Panc1 (cell line): ENCODE results near the gene CCNL2. TPM values are rescaled to one million over a fixed set of nuclear protein-coding genes. Genes with fewer than 3 reads are reported as not detected.
"Not testable (repeated sequence)": the region's sequence is repeated elsewhere in the genome, so short reads cannot be mapped to it uniquely, and the experiment has no call there.

Source experiments
- ATAC-seq: fragments of 200-7000 bp; cut with Tn5 transposase; 2 replicates; pipeline ENCODE4 v1.9.1; 2020; ENCODE audit warnings: mild to moderate bottlenecking, moderate library complexity
- BruUV-seq: library from RNA; stranded (reverse); fragments of 400-500 nt; replicated peaks from 2 replicates; lab custom pipeline; 2021; lab: Mats Ljungman, UMichigan
- CTCF ChIA-PET: fragments of 300-600 bp; sonication (Branson Sonifier 250); formaldehyde crosslinking; loops from one replicate; lab custom pipeline; 2022; ENCODE audit warnings: antibody characterized with exemption; lab: Charles Lee
- POLR2A ChIA-PET: fragments of 300-600 bp; sonication (Branson Sonifier 250); formaldehyde crosslinking; loops from one replicate; lab custom pipeline; 2022; ENCODE audit warnings: antibody characterized with exemption; lab: Charles Lee
- DNase-seq: peaks from one replicate; pipeline ENCODE4 v3.0.0-alpha.2; 2010; ENCODE audit warnings: low read depth, low spot score
- H3K27ac ChIP-seq: 2 replicates; pipeline ENCODE4 v1.5.1; 2011; ENCODE audit warnings: mild to moderate bottlenecking, low read length, inconsistent platforms
- H3K27me3 ChIP-seq: fragments of 200-500 bp; sonication (Bioruptor generic); 2 replicates; pipeline ENCODE4 v1.6.0; 2014; ENCODE audit warnings: low read length, inconsistent platforms; ENCODE audit not compliant: control insufficient read depth, insufficient read depth
- H3K36me3 ChIP-seq: fragments of 200-500 bp; sonication (Bioruptor generic); 2 replicates; pipeline ENCODE4 v1.5.1; 2014; ENCODE audit warnings: inconsistent platforms, mild to moderate bottlenecking, low read length, moderate library complexity; ENCODE audit not compliant: control insufficient read depth, insufficient read depth
- H3K4me1 ChIP-seq: 2 replicates; pipeline ENCODE4 v1.5.1; 2011; ENCODE audit warnings: inconsistent platforms, mild to moderate bottlenecking, low read length, moderate library complexity; ENCODE audit not compliant: control insufficient read depth, insufficient read depth
- H3K4me3 ChIP-seq, 2 experiments: 2 replicates each; pipeline ENCODE4 v1.5.1; 2011 to 2012; ENCODE audit warnings: low read depth in 2 of 2, low read length in 2 of 2, mild to moderate bottlenecking in 2 of 2, inconsistent platforms in 1 of 2, moderate library complexity in 1 of 2
- H3K9me3 ChIP-seq: fragments of 200-500 bp; sonication (Bioruptor generic); 2 replicates; pipeline ENCODE4 v1.5.1; 2014; ENCODE audit warnings: low read depth, mild to moderate bottlenecking, inconsistent platforms, low read length, moderate library complexity; ENCODE audit not compliant: control insufficient read depth, insufficient read depth
- CTCF ChIP-seq: fragments of 450-650 bp; IDR thresholded peaks from 2 replicates; pipeline ENCODE4 v1.5.1; 2017; ENCODE audit warnings: mild to moderate bottlenecking
- POLR2AphosphoS5 ChIP-seq: IDR thresholded peaks from 2 replicates; pipeline ENCODE4 v1.6.1; 2012; ENCODE audit warnings: mild to moderate bottlenecking, low read depth, low read length, moderate library complexity
- REST ChIP-seq, 2 experiments: IDR thresholded peaks; 2 replicates each; pipeline ENCODE4 v1.6.1; 2011 to 2012; ENCODE audit warnings: low read depth in 2 of 2, control low read depth in 1 of 2, low read length in 1 of 2, mild to moderate bottlenecking in 1 of 2, moderate library complexity in 1 of 2; ENCODE audit not compliant: insufficient read depth in 1 of 2
- SIN3A ChIP-seq: IDR thresholded peaks from 2 replicates; pipeline ENCODE4 v1.6.1; 2012; ENCODE audit warnings: low read depth, mild to moderate bottlenecking, low read length, moderate library complexity, borderline replicate concordance; ENCODE audit not compliant: insufficient read depth
- TCF7L2 ChIP-seq: IDR thresholded peaks from 2 replicates; pipeline ENCODE4 v1.6.1; 2011; ENCODE audit warnings: mild to moderate bottlenecking, low read depth, low read length, inconsistent platforms
- in situ Hi-C: cut with HindIII; loops from 2 replicates; pipeline ENCODE4 v1.10.0; 2016; ENCODE audit warnings: low sequenced_read_pairs, low pct_unique_long_range_greater_than_20kb
- intact Hi-C: fragments of 100-400 bp; cut with micrococcal nuclease; formaldehyde crosslinking; loops from one replicate; pipeline ENCODE4 v1.10.0; 2022; ENCODE audit not compliant: unreplicated experiment
- total RNA-seq: library from RNA; stranded (reverse); gene quantifications from one replicate; pipeline ENCODE4 v1.2.1, GENCODE V29; 2021; ENCODE audit not compliant: unreplicated experiment

Gene CCNL2
- total RNA-seq, 1 experiment from 2014 or later: 297 TPM

GRCh38 chr1:1385931-1386330, 13.2 kb downstream of the CCNL2 start:
- Histone ChIP-seq H3K27ac (no peak overlapping the region), H3K27me3 (no peaks in the 10 kb centered on the region), H3K36me3 (peaks cover 19% of the 10 kb centered on the region), H3K9me3 (no peaks in the 10 kb centered on the region), H3K4me1 (no peaks in the 10 kb centered on the region), H3K4me3 (no peak overlapping the region)
- intact Hi-C loops: no loop called here
- DNase-seq (no peak), ATAC-seq (no peak)
- CTCF ChIA-PET: no interaction called here
- BruUV-seq: no TSS peak
- POLR2A ChIA-PET: no interaction called here
- in situ Hi-C loops: no loop called here
- no peak for TF ChIP-seq TCF7L2
- no peak for TF ChIP-seq REST (IDR thresholded peaks at IDR 0.05; ENCODE audit: insufficient read depth in 1 of 2, low read depth in 2 of 2, low read length in 1 of 2)
- no peak for TF ChIP-seq SIN3A
- no peak for TF ChIP-seq POLR2AphosphoS5
- TF ChIP-seq CTCF: no peak

- not testable (repeated sequence) for DNase-seq
Measured at GRCh38 chr1:1385339-1385738, 13.8 kb downstream of the CCNL2 start.

GRCh38 chr1:1381294-1381693, 17.8 kb downstream of the CCNL2 start:
- CTCF ChIA-PET: no interaction called here

More at GRCh38 chr1:1385339-1385738, 13.8 kb downstream of the CCNL2 start:
- intact Hi-C loops, POLR2A ChIA-PET, in situ Hi-C loops, H3K27me3 ChIP-seq, ATAC-seq, H3K4me1 ChIP-seq, BruUV-seq, H3K9me3 ChIP-seq, H3K4me3 ChIP-seq, H3K27ac ChIP-seq: not testable (repeated sequence)
- CTCF ChIA-PET: interaction anchor here (0.8 kb wide), 1 partner anchor 113 kb away, joined by 5 read pairs; no protein-coding TSS in a partner anchor
- H3K36me3 ChIP-seq: peaks cover 15% of the 10 kb centered on the region

More at GRCh38 chr1:1381294-1381693, 17.8 kb downstream of the CCNL2 start:
- POLR2A ChIA-PET: no interaction called here
- H3K27ac ChIP-seq: no peak overlapping the region
- H3K9me3 ChIP-seq: no peaks in the 10 kb centered on the region
- DNase-seq: no peak
- ATAC-seq: no peak
- H3K4me3 ChIP-seq: no peak overlapping the region
- H3K27me3 ChIP-seq: no peaks in the 10 kb centered on the region
- TF ChIP-seq POLR2AphosphoS5: no peak
- TF ChIP-seq CTCF: no peak
- no peak for TF ChIP-seq TCF7L2
- no peak for TF ChIP-seq SIN3A
- TF ChIP-seq REST (IDR thresholded peaks at IDR 0.05; ENCODE audit: insufficient read depth in 1 of 2, low read depth in 2 of 2, low read length in 1 of 2): no peak
- H3K36me3 ChIP-seq: peaks cover 3% of the 10 kb centered on the region
- no TSS peak for BruUV-seq
- peaks cover 7% of the 10 kb centered on the region; the same call in 1 of the 2 replicates for H3K4me1 ChIP-seq
- intact Hi-C loops (no loop called here), in situ Hi-C loops (no loop called here)
